ENCODE measurements around the gene LRFN2. TPM values are rescaled to one million over a fixed set of nuclear protein-coding genes. Genes with fewer than 3 reads are reported as not detected.

The LRFN2 gene
- total and polyA plus RNA-seq, 2 donors, result 0.11 to 0.38 TPM

DNA sequence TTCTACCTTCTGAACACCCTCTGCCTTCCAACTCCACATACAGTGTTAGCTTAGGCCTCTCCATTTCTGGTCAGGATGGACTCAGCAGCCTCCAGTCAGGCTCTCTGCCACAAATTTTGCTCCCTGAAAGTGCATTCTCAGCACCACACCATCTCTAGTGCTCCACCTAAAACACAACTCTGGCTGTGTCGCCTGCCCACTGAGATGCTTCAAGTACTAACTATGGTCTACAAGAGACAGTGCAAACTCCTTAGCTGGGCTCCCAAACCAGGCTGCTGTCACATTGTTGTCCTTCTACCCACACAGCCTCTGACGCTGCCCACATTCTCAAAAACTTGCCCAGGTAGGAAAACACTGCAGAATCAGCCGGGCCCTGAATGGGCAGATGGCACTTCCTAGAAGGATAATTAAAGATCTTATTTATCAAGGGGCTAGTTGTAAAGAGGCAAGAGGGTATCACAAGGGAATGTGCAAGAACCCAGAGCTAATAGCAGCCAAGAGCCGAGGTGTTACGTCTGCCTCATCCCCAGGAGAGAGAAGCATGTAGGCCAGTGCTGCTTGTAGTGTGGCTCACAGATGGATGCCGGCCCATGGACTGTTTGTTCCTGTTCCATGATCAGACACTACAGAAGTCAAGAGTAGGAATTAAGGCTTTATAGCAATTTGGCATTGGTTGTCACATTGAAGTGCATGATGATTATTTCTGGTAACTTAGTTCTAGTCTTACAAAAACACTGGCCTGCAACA is 189.7 kb downstream of the LRFN2 start:
- H3K9me3 ChIP-seq (ENCODE audit: control insufficient read depth in 2 of 2, insufficient read depth in 1 of 2, low read length in 1 of 2), result peaks cover 0 to 1% of the 10 kb centered on the region in 2 donors
- H3K4me3 ChIP-seq (ENCODE audit: low read length in 2 of 2), result no peak overlapping the region
- no peaks in the 10 kb centered on the region for H3K36me3 ChIP-seq (ENCODE audit: control insufficient read depth in 2 of 2, insufficient read depth in 2 of 2, low read length in 1 of 2)
- H3K27me3 ChIP-seq (ENCODE audit: control insufficient read depth in 2 of 2, insufficient read depth in 1 of 2, low read length in 1 of 2), result peaks cover 0 to 2% of the 10 kb centered on the region in 2 donors
- H3K27ac ChIP-seq (ENCODE audit: low read depth in 1 of 2, low read length in 1 of 2), result no peak overlapping the region
- no peak for DNase-seq (ENCODE audit: low read depth in 6 of 9, low spot score in 9 of 9)
- H3K4me1 ChIP-seq (ENCODE audit: control insufficient read depth in 2 of 2, insufficient read depth in 2 of 2, low read length in 2 of 2), result peaks cover 0 to 4% of the 10 kb centered on the region in 2 donors
- 96% methylated on average over 6 of the region's 6 CpGs for WGBS

DNA sequence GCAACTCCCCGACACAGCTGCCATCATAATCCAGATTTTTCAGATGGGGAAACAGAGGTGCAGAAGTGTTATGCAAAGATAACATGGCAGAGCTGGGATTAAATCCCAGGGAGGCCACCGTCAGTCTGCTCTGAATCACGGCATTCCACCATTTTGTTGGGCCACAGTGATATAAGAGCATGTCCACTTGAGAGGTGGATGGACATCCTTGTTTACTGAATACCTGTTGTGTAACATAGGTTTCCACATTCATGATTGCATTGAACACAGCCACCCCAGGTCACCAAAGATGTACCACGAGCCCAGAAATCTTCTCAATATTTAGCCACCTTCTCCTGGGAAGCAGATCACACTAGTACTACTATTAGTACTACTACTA is 191.5 kb downstream of the LRFN2 start:
- Histone ChIP-seq H3K9me3 (ENCODE audit: control insufficient read depth in 2 of 2, insufficient read depth in 1 of 2, low read length in 1 of 2) (peaks cover 0 to 1% of the 10 kb centered on the region in 2 donors), H3K4me1 (ENCODE audit: control insufficient read depth in 2 of 2, insufficient read depth in 2 of 2, low read length in 2 of 2) (peaks cover 5 to 9% of the 10 kb centered on the region in 2 donors), H3K27ac (ENCODE audit: low read depth in 1 of 2, low read length in 1 of 2) (no peak overlapping the region), H3K27me3 (ENCODE audit: control insufficient read depth in 2 of 2, insufficient read depth in 1 of 2, low read length in 1 of 2) (peaks cover 0 to 2% of the 10 kb centered on the region in 2 donors), H3K4me3 (ENCODE audit: low read length in 2 of 2) (no peak overlapping the region), H3K36me3 (ENCODE audit: control insufficient read depth in 2 of 2, insufficient read depth in 2 of 2, low read length in 1 of 2) (no peaks in the 10 kb centered on the region)
- WGBS, result 84% methylated on average over 4 of the region's 4 CpGs
- no peak for DNase-seq (ENCODE audit: low read depth in 6 of 9, low spot score in 9 of 9)

GRCh38 chr6:40395066-40395697 is 192.0 kb downstream of the LRFN2 start:
- Histone ChIP-seq H3K27me3 (ENCODE audit: control insufficient read depth in 2 of 2, insufficient read depth in 1 of 2, low read length in 1 of 2) (peaks cover 0 to 4% of the 10 kb centered on the region in 2 donors), H3K4me1 (ENCODE audit: control insufficient read depth in 2 of 2, insufficient read depth in 2 of 2, low read length in 2 of 2) (peaks cover 10 to 12% of the 10 kb centered on the region in 2 donors), H3K27ac (ENCODE audit: low read depth in 1 of 2, low read length in 1 of 2) (no peak overlapping the region), H3K36me3 (ENCODE audit: control insufficient read depth in 2 of 2, insufficient read depth in 2 of 2, low read length in 1 of 2) (no peaks in the 10 kb centered on the region), H3K9me3 (ENCODE audit: control insufficient read depth in 2 of 2, insufficient read depth in 1 of 2, low read length in 1 of 2) (peaks cover 0 to 1% of the 10 kb centered on the region in 2 donors), H3K4me3 (ENCODE audit: low read length in 2 of 2) (no peak overlapping the region)
- WGBS, result 76% methylated on average over 5 of the region's 5 CpGs
- no peak for DNase-seq (ENCODE audit: low read depth in 6 of 9, low spot score in 9 of 9)

- no peak overlapping the region for H3K27ac ChIP-seq (ENCODE audit: low read depth in 1 of 2, low read length in 1 of 2)
- H3K4me3 ChIP-seq (ENCODE audit: low read length in 2 of 2), result no peak overlapping the region
- H3K4me1 ChIP-seq (ENCODE audit: control insufficient read depth in 2 of 2, insufficient read depth in 2 of 2, low read length in 2 of 2), result peaks cover 18 to 20% of the 10 kb centered on the region in 2 donors
- peaks cover 0 to 4% of the 10 kb centered on the region in 2 donors for H3K27me3 ChIP-seq (ENCODE audit: control insufficient read depth in 2 of 2, insufficient read depth in 1 of 2, low read length in 1 of 2)
- WGBS, result 96% methylated on average over 1 of the region's 1 CpG
- DNase-seq (ENCODE audit: low read depth in 6 of 9, low spot score in 9 of 9), result no peak
- no peaks in the 10 kb centered on the region for H3K36me3 ChIP-seq (ENCODE audit: control insufficient read depth in 2 of 2, insufficient read depth in 2 of 2, low read length in 1 of 2)
- peaks cover 0 to 1% of the 10 kb centered on the region in 2 donors for H3K9me3 ChIP-seq (ENCODE audit: control insufficient read depth in 2 of 2, insufficient read depth in 1 of 2, low read length in 1 of 2)
Measured at GRCh38 chr6:40394381-40394780, 192.8 kb downstream of the LRFN2 start.

DNA sequence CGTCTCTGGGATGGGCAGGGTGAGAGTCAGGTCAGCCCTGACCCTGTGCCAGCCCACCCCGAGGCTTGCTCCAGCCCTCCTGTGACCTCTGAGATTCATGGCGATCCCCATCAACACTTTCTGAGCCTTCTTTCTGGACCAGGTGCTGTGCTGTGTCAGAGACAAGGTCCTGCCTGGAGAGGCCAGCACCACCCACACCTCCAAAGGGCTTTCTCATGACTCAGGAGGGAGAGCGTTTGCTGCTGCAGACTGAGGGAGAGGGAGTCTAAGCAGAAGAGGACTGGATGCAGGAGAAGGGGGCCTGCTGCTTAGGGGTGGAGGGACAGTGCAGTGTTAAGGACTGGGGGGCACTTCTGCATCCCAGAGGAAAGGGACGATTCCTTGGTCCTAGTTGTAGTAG is 193.5 kb downstream of the LRFN2 start:
- Histone ChIP-seq H3K27me3 (ENCODE audit: control insufficient read depth in 2 of 2, insufficient read depth in 1 of 2, low read length in 1 of 2) (peaks cover 0 to 4% of the 10 kb centered on the region in 2 donors), H3K9me3 (ENCODE audit: control insufficient read depth in 2 of 2, insufficient read depth in 1 of 2, low read length in 1 of 2) (peaks cover 0 to 1% of the 10 kb centered on the region in 2 donors), H3K4me1 (ENCODE audit: control insufficient read depth in 2 of 2, insufficient read depth in 2 of 2, low read length in 2 of 2) (peaks cover 24 to 25% of the 10 kb centered on the region in 2 donors), H3K36me3 (ENCODE audit: control insufficient read depth in 2 of 2, insufficient read depth in 2 of 2, low read length in 1 of 2) (no peaks in the 10 kb centered on the region), H3K27ac (ENCODE audit: low read depth in 1 of 2, low read length in 1 of 2) (no peak overlapping the region), H3K4me3 (ENCODE audit: low read length in 2 of 2) (no peak overlapping the region)
- WGBS, result 75% methylated on average over 5 of the region's 5 CpGs
- no peak for DNase-seq (ENCODE audit: low read depth in 6 of 9, low spot score in 9 of 9)

- DNase-seq (ENCODE audit: low read depth in 6 of 9, low spot score in 9 of 9), result no peak
- WGBS, result 98% methylated on average over 16 of the region's 16 CpGs
- no peak overlapping the region for H3K4me3 ChIP-seq (ENCODE audit: low read length in 2 of 2)
- H3K9me3 ChIP-seq (ENCODE audit: control insufficient read depth in 2 of 2, insufficient read depth in 1 of 2, low read length in 1 of 2), result peaks cover 0 to 1% of the 10 kb centered on the region in 2 donors
- no peaks in the 10 kb centered on the region for H3K36me3 ChIP-seq (ENCODE audit: control insufficient read depth in 2 of 2, insufficient read depth in 2 of 2, low read length in 1 of 2)
- H3K4me1 ChIP-seq (ENCODE audit: control insufficient read depth in 2 of 2, insufficient read depth in 2 of 2, low read length in 2 of 2), result peaks cover 28 to 32% of the 10 kb centered on the region in 2 donors
- peaks cover 0 to 4% of the 10 kb centered on the region in 2 donors for H3K27me3 ChIP-seq (ENCODE audit: control insufficient read depth in 2 of 2, insufficient read depth in 1 of 2, low read length in 1 of 2)
- no peak overlapping the region for H3K27ac ChIP-seq (ENCODE audit: low read depth in 1 of 2, low read length in 1 of 2)
Measured at GRCh38 chr6:40392589-40392988, 194.6 kb downstream of the LRFN2 start.

DNA sequence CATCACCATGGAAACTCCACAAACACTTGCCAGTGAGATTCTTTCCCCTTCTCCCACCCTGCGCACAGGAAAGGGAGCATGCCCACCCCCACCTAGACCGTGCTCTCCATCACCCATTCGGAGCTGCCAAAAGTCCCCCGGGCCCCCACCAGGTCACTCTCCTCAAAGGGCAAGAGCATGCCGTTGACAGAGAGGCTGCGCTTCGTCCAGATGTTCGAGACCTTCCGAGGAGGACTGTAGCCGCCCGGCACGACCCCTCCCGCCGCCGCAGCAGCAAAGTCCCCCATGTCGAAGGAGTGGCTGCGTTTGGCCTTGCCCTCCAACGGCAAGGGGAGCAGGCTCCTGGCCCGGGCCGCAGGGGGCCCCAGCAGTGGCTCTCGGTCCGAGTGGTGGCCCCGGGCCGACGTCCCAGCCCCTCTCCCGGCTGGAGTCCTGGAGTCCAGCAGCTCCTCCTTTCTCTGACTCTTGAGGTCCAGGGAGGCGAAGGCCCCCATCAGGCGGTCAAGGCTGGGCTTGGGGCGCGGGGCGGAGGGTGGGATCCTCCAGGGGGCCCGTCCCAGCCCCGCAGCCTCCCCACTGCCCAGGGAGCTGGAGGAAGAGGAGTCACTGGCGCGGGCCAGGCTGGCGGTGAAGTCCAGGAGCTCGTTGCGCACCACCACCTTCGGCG is 195.2 kb downstream of the LRFN2 start:
- H3K9me3 ChIP-seq (ENCODE audit: control insufficient read depth in 2 of 2, insufficient read depth in 1 of 2, low read length in 1 of 2), result peaks cover 0 to 1% of the 10 kb centered on the region in 2 donors
- WGBS, result 97% methylated on average over 40 of the region's 40 CpGs
- peaks cover 31 to 38% of the 10 kb centered on the region in 2 donors for H3K4me1 ChIP-seq (ENCODE audit: control insufficient read depth in 2 of 2, insufficient read depth in 2 of 2, low read length in 2 of 2)
- H3K36me3 ChIP-seq (ENCODE audit: control insufficient read depth in 2 of 2, insufficient read depth in 2 of 2, low read length in 1 of 2), result no peaks in the 10 kb centered on the region
- H3K27ac ChIP-seq (ENCODE audit: low read depth in 1 of 2, low read length in 1 of 2), result no peak overlapping the region
- H3K27me3 ChIP-seq (ENCODE audit: control insufficient read depth in 2 of 2, insufficient read depth in 1 of 2, low read length in 1 of 2), result peaks cover 0 to 4% of the 10 kb centered on the region in 2 donors
- no peak overlapping the region for H3K4me3 ChIP-seq (ENCODE audit: low read length in 2 of 2)
- DNase-seq (ENCODE audit: low read depth in 6 of 9, low spot score in 9 of 9), result no peak

DNA sequence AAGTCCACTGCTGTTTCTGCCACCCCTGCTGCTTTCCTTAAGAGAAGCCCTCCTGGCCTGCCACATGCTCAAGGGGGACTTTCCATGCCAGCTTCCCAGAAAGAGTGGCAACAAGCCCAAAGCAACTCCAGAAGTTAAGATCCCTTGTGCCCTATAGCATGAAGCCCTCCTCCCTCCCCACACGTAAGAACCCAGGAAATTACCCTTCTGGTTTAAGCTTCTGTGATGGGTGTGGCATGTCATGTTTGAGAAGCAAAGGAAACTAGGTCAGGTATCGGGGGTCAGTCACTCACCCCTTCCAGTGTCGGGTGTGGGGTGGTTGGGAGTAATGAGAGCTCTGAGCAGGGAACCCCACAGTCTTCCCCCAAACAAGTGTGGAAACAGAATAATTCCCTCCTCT is 196.1 kb downstream of the LRFN2 start:
- no peak overlapping the region for H3K4me3 ChIP-seq (ENCODE audit: low read length in 2 of 2)
- no peaks in the 10 kb centered on the region for H3K36me3 ChIP-seq (ENCODE audit: control insufficient read depth in 2 of 2, insufficient read depth in 2 of 2, low read length in 1 of 2)
- H3K4me1 ChIP-seq (ENCODE audit: control insufficient read depth in 2 of 2, insufficient read depth in 2 of 2, low read length in 2 of 2), result peaks cover 34 to 44% of the 10 kb centered on the region in 2 donors
- H3K27me3 ChIP-seq (ENCODE audit: control insufficient read depth in 2 of 2, insufficient read depth in 1 of 2, low read length in 1 of 2), result peaks cover 0 to 4% of the 10 kb centered on the region in 2 donors
- H3K27ac ChIP-seq (ENCODE audit: low read depth in 1 of 2, low read length in 1 of 2), result no peak overlapping the region
- 46% methylated on average over 3 of the region's 3 CpGs for WGBS
- peak in 1 of 9 donors; percentile 29 for DNase-seq (ENCODE audit: low read depth in 6 of 9, low spot score in 9 of 9)
- peaks cover 0 to 1% of the 10 kb centered on the region in 2 donors for H3K9me3 ChIP-seq (ENCODE audit: control insufficient read depth in 2 of 2, insufficient read depth in 1 of 2, low read length in 1 of 2)
